H1 (cell line): ENCODE measurements around the gene SNX19. TPM values are rescaled to one million over a fixed set of nuclear protein-coding genes. Genes with fewer than 3 reads are reported as not detected.

Source experiments
- BCL11A ChIP-seq, 2 experiments: IDR thresholded peaks; one replicate each; pipeline ENCODE4 v1.6.1; 2011; ENCODE audit warnings: low read depth in 2 of 2, low read length in 2 of 2, mild to moderate bottlenecking in 2 of 2
- NRF1 ChIP-seq: IDR thresholded peaks from 2 replicates; pipeline ENCODE4 v1.6.1; 2011; ENCODE audit warnings: mild to moderate bottlenecking, low read depth, low read length, improper control_type of control experiment
- POLR2A ChIP-seq, 2 experiments: IDR thresholded peaks; 1 replicate in 1 of 2; 2 replicates in 1 of 2; pipeline ENCODE4 v1.6.1; 2011; ENCODE audit warnings: low read depth in 2 of 2, low read length in 2 of 2, mild to moderate bottlenecking in 2 of 2; ENCODE audit errors: control extremely low read depth in 1 of 2
- RNF2 ChIP-seq: fragments of 200-900, 300-1000 bp; sonication (generic); IDR thresholded peaks from 2 replicates; pipeline ENCODE4 v1.7.1; 2016; ENCODE audit warnings: borderline replicate concordance, low read depth, mild to moderate bottlenecking, antibody characterized with exemption, low read length; ENCODE audit not compliant: poor library complexity, severe bottlenecking; ENCODE audit errors: missing control alignments
- SP4 ChIP-seq: IDR thresholded peaks from 2 replicates; pipeline ENCODE4 v1.6.1; 2012; ENCODE audit warnings: low read length, inconsistent platforms
- TAF7 ChIP-seq: optimal IDR thresholded peaks from 2 replicates; pipeline ENCODE3; 2011; ENCODE audit warnings: low read depth, mild to moderate bottlenecking, inconsistent platforms, low read length, moderate library complexity, borderline replicate concordance
- TCF12 ChIP-seq: IDR thresholded peaks from 2 replicates; pipeline ENCODE4 v1.6.1; 2011; ENCODE audit warnings: low read depth, mild to moderate bottlenecking, low read length
- YY1 ChIP-seq: IDR thresholded peaks from 2 replicates; pipeline ENCODE4 v1.6.1; 2011; ENCODE audit warnings: low read depth, mild to moderate bottlenecking, low read length
- polyA plus RNA-seq, 7 experiments: library from polyadenylated mRNA; depleted of rRNA in 3 of 7; stranded (reverse) in 5 of 7; unstranded in 2 of 7; fragments of >200 nt in 5 of 7; fragments of 200-250 nt in 2 of 7; gene quantifications; 1 replicate in 5 of 7; 2 replicates in 1 of 7; 4 replicates in 1 of 7; pipeline versions ENCODE4 v1.2.1 to v1.2.3, GENCODE V29; 2011 to 2013; ENCODE audit warnings: missing spikeins in 2 of 7, mixed read lengths in 2 of 7
- total RNA-seq: library from RNA; stranded (reverse); fragmentation: NEBNext Ultra II Directional; extraction: Animal tissue kit (Norgen Biotek cat#: 25700); gene quantifications from 2 replicates; pipeline ENCODE4 v1.2.1, GENCODE V29; 2021
- TF ChIP-seq, protein P1 (sequence below): fragments of 300-600 bp; sonication (generic); IDR thresholded peaks from 2 replicates; pipeline ENCODE4 v1.7.1; 2012; ENCODE audit warnings: low read length, moderate library complexity, mild to moderate bottlenecking, inconsistent platforms; ENCODE audit not compliant: insufficient replicate concordance
- TF ChIP-seq, protein P2 (sequence below): IDR thresholded peaks from 2 replicates; pipeline ENCODE4 v1.6.1; 2012; ENCODE audit warnings: low read length, inconsistent platforms

SNX19 gene
- total and polyA plus RNA-seq, 2 of the 8 experiments (the other 6 are each of a cell fraction or from before 2014, with no cell fraction given), result 15.0 to 25.2 TPM

DNA sequence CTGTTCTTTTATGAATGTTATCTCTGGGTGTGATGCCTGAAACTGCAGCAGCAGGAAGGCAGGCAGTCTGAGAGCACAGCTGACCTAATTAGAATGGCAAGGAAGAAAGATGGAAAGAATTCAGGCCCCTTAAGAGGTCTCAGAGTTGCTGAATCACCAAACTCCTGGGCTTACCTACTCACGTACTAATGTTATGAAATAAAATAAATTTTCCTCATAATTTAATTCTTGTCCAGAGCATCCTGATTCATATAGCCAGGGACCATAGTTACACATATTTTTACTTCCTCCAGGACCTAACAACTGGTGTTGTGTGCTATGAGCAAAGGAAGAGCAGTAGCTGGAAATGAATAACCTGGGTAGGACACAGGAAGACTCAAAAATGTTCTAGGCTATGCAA is 41.9 kb downstream of the SNX19 start (continued):
- TF ChIP-seq, protein P1, sequence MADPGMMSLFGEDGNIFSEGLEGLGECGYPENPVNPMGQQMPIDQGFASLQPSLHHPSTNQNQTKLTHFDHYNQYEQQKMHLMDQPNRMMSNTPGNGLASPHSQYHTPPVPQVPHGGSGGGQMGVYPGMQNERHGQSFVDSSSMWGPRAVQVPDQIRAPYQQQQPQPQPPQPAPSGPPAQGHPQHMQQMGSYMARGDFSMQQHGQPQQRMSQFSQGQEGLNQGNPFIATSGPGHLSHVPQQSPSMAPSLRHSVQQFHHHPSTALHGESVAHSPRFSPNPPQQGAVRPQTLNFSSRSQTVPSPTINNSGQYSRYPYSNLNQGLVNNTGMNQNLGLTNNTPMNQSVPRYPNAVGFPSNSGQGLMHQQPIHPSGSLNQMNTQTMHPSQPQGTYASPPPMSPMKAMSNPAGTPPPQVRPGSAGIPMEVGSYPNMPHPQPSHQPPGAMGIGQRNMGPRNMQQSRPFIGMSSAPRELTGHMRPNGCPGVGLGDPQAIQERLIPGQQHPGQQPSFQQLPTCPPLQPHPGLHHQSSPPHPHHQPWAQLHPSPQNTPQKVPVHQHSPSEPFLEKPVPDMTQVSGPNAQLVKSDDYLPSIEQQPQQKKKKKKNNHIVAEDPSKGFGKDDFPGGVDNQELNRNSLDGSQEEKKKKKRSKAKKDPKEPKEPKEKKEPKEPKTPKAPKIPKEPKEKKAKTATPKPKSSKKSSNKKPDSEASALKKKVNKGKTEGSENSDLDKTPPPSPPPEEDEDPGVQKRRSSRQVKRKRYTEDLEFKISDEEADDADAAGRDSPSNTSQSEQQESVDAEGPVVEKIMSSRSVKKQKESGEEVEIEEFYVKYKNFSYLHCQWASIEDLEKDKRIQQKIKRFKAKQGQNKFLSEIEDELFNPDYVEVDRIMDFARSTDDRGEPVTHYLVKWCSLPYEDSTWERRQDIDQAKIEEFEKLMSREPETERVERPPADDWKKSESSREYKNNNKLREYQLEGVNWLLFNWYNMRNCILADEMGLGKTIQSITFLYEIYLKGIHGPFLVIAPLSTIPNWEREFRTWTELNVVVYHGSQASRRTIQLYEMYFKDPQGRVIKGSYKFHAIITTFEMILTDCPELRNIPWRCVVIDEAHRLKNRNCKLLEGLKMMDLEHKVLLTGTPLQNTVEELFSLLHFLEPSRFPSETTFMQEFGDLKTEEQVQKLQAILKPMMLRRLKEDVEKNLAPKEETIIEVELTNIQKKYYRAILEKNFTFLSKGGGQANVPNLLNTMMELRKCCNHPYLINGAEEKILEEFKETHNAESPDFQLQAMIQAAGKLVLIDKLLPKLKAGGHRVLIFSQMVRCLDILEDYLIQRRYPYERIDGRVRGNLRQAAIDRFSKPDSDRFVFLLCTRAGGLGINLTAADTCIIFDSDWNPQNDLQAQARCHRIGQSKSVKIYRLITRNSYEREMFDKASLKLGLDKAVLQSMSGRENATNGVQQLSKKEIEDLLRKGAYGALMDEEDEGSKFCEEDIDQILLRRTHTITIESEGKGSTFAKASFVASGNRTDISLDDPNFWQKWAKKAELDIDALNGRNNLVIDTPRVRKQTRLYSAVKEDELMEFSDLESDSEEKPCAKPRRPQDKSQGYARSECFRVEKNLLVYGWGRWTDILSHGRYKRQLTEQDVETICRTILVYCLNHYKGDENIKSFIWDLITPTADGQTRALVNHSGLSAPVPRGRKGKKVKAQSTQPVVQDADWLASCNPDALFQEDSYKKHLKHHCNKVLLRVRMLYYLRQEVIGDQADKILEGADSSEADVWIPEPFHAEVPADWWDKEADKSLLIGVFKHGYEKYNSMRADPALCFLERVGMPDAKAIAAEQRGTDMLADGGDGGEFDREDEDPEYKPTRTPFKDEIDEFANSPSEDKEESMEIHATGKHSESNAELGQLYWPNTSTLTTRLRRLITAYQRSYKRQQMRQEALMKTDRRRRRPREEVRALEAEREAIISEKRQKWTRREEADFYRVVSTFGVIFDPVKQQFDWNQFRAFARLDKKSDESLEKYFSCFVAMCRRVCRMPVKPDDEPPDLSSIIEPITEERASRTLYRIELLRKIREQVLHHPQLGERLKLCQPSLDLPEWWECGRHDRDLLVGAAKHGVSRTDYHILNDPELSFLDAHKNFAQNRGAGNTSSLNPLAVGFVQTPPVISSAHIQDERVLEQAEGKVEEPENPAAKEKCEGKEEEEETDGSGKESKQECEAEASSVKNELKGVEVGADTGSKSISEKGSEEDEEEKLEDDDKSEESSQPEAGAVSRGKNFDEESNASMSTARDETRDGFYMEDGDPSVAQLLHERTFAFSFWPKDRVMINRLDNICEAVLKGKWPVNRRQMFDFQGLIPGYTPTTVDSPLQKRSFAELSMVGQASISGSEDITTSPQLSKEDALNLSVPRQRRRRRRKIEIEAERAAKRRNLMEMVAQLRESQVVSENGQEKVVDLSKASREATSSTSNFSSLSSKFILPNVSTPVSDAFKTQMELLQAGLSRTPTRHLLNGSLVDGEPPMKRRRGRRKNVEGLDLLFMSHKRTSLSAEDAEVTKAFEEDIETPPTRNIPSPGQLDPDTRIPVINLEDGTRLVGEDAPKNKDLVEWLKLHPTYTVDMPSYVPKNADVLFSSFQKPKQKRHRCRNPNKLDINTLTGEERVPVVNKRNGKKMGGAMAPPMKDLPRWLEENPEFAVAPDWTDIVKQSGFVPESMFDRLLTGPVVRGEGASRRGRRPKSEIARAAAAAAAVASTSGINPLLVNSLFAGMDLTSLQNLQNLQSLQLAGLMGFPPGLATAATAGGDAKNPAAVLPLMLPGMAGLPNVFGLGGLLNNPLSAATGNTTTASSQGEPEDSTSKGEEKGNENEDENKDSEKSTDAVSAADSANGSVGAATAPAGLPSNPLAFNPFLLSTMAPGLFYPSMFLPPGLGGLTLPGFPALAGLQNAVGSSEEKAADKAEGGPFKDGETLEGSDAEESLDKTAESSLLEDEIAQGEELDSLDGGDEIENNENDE, result no peak
- TF ChIP-seq BCL11A (IDR thresholded peaks at IDR 0.05; ENCODE audit: low read depth in 2 of 2, low read length in 2 of 2) (no peak), TAF7 (no peak), SP4 (no peak), RNF2 (no peak), NRF1 (no peak), POLR2A (IDR thresholded peaks at IDR 0.05; ENCODE audit: control extremely low read depth in 1 of 2, low read depth in 2 of 2, low read length in 2 of 2) (no peak), YY1 (no peak), TCF12 (no peak)
- TF ChIP-seq, protein P2, sequence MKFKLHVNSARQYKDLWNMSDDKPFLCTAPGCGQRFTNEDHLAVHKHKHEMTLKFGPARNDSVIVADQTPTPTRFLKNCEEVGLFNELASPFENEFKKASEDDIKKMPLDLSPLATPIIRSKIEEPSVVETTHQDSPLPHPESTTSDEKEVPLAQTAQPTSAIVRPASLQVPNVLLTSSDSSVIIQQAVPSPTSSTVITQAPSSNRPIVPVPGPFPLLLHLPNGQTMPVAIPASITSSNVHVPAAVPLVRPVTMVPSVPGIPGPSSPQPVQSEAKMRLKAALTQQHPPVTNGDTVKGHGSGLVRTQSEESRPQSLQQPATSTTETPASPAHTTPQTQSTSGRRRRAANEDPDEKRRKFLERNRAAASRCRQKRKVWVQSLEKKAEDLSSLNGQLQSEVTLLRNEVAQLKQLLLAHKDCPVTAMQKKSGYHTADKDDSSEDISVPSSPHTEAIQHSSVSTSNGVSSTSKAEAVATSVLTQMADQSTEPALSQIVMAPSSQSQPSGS, result no peak
